Measurements from ENCODE around the gene RRBP1.

The RRBP1 gene

DNA sequence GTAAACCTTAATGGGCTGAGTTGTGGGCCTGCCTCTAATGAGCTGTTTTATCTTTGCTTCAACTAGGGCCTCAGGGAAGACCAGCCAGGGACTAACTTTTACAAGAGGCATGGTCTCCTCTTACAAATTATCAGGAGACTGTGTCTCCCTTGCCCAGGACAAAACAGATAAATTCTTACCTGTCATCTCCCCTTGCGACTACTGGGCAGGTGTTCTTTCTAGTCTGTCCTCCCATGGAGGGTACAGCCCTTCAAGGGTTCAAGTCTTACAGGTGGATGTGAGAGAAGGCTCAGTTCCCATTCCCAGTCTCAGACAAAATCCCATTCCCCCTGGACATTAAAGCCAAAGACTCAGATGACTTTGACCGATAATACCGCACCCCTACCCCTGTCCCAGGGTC is 13.6 kb downstream of the RRBP1 start:
- no peaks in the 10 kb centered on the region for H3K27me3 ChIP-seq (ENCODE audit: insufficient read depth, poor library complexity, severe bottlenecking)
- H3K27ac ChIP-seq (replicated peaks) = no peak overlapping the region
- TF ChIP-seq SPI1 (IDR thresholded peaks at IDR 0.05; ENCODE audit: borderline replicate concordance, low read depth) (no peak), GABPA (IDR thresholded peaks at IDR 0.05; ENCODE audit: low read depth) (no peak), POLR2AphosphoS5 (IDR thresholded peaks at IDR 0.05; ENCODE audit: low read depth) (no peak)
- TF ChIP-seq, protein P1, sequence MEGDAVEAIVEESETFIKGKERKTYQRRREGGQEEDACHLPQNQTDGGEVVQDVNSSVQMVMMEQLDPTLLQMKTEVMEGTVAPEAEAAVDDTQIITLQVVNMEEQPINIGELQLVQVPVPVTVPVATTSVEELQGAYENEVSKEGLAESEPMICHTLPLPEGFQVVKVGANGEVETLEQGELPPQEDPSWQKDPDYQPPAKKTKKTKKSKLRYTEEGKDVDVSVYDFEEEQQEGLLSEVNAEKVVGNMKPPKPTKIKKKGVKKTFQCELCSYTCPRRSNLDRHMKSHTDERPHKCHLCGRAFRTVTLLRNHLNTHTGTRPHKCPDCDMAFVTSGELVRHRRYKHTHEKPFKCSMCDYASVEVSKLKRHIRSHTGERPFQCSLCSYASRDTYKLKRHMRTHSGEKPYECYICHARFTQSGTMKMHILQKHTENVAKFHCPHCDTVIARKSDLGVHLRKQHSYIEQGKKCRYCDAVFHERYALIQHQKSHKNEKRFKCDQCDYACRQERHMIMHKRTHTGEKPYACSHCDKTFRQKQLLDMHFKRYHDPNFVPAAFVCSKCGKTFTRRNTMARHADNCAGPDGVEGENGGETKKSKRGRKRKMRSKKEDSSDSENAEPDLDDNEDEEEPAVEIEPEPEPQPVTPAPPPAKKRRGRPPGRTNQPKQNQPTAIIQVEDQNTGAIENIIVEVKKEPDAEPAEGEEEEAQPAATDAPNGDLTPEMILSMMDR (IDR thresholded peaks at IDR 0.05; ENCODE audit: insufficient read depth, low read length) = no peak
- TF ChIP-seq, protein P2, sequence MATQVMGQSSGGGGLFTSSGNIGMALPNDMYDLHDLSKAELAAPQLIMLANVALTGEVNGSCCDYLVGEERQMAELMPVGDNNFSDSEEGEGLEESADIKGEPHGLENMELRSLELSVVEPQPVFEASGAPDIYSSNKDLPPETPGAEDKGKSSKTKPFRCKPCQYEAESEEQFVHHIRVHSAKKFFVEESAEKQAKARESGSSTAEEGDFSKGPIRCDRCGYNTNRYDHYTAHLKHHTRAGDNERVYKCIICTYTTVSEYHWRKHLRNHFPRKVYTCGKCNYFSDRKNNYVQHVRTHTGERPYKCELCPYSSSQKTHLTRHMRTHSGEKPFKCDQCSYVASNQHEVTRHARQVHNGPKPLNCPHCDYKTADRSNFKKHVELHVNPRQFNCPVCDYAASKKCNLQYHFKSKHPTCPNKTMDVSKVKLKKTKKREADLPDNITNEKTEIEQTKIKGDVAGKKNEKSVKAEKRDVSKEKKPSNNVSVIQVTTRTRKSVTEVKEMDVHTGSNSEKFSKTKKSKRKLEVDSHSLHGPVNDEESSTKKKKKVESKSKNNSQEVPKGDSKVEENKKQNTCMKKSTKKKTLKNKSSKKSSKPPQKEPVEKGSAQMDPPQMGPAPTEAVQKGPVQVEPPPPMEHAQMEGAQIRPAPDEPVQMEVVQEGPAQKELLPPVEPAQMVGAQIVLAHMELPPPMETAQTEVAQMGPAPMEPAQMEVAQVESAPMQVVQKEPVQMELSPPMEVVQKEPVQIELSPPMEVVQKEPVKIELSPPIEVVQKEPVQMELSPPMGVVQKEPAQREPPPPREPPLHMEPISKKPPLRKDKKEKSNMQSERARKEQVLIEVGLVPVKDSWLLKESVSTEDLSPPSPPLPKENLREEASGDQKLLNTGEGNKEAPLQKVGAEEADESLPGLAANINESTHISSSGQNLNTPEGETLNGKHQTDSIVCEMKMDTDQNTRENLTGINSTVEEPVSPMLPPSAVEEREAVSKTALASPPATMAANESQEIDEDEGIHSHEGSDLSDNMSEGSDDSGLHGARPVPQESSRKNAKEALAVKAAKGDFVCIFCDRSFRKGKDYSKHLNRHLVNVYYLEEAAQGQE (IDR thresholded peaks at IDR 0.05; ENCODE audit: insufficient replicate concordance, low read depth) = no peak
- no peak for DNase-seq (ENCODE audit: low read depth in 1 of 2, low spot score in 1 of 2)
- H3K4me3 ChIP-seq (replicated peaks; ENCODE audit: insufficient read depth, low read length) = no peak overlapping the region

DNA sequence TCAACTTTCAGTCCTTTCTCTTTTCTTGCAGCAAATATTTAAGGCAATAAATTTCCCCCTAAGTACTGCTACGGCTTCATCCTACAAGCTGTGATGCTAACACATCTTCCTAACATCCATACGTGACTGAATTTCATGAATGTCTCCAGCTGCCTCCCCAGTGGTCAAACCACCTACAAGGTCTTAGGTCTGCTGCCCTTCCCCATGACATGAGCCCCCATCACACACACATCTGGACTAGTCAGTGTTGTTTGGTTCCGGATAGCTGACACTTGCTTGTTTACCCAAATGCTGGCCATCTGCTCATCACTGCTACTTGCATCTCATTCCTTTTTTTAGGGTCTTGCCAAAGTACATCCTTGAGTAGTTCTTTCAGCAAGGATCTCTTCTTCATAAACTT is 14.6 kb downstream of the RRBP1 start:
- H3K27me3 ChIP-seq (ENCODE audit: insufficient read depth, poor library complexity, severe bottlenecking) = no peaks in the 10 kb centered on the region
- no peak for DNase-seq (ENCODE audit: low read depth in 1 of 2, low spot score in 1 of 2)
- H3K4me3 ChIP-seq (replicated peaks; ENCODE audit: insufficient read depth, low read length) = no peak overlapping the region
- TF ChIP-seq POLR2AphosphoS5 (IDR thresholded peaks at IDR 0.05; ENCODE audit: low read depth) (no peak), SPI1 (IDR thresholded peaks at IDR 0.05; ENCODE audit: borderline replicate concordance, low read depth) (no peak), GABPA (IDR thresholded peaks at IDR 0.05; ENCODE audit: low read depth) (no peak)
- TF ChIP-seq, protein P1 (IDR thresholded peaks at IDR 0.05; ENCODE audit: insufficient read depth, low read length) = no peak
- TF ChIP-seq, protein P2 (IDR thresholded peaks at IDR 0.05; ENCODE audit: insufficient replicate concordance, low read depth) = no peak
- H3K27ac ChIP-seq (replicated peaks) = no peak overlapping the region

DNA sequence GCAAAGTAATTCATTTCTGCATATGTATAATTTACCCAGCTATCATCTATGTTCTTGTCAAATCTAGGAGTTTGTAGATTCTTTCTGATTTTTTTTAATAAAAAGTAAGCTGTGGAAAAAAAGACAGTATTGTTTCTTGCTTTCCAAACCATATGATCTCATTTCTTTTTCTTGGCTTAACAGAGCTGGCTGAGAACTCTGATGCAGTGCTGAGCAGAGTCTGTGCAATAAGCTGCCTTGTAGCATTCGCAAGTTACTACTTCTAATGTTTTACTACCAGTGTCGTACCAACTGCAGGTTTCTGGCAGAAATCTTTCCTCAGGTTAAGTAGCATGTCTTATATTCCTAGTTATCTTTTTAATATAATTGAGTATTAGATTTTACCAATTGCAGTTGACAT is 15.6 kb downstream of the RRBP1 start:
- TF ChIP-seq, protein P1 (IDR thresholded peaks at IDR 0.05; ENCODE audit: insufficient read depth, low read length) = no peak
- TF ChIP-seq POLR2AphosphoS5 (IDR thresholded peaks at IDR 0.05; ENCODE audit: low read depth) = no peak
- TF ChIP-seq SPI1 (IDR thresholded peaks at IDR 0.05; ENCODE audit: borderline replicate concordance, low read depth) = no peak
- TF ChIP-seq GABPA (IDR thresholded peaks at IDR 0.05; ENCODE audit: low read depth) = no peak
- TF ChIP-seq, protein P2 (IDR thresholded peaks at IDR 0.05; ENCODE audit: insufficient replicate concordance, low read depth) = no peak
- Histone ChIP-seq H3K27ac (replicated peaks) (no peak overlapping the region), H3K27me3 (ENCODE audit: insufficient read depth, poor library complexity, severe bottlenecking) (no peaks in the 10 kb centered on the region), H3K4me3 (replicated peaks; ENCODE audit: insufficient read depth, low read length) (no peak overlapping the region)
- no peak for DNase-seq (ENCODE audit: low read depth in 1 of 2, low spot score in 1 of 2)

All from HL-60 (cell line).